HEK293T (cell line): ENCODE results near the gene FTCD.

ENCODE experiments used
- CTCF ChIA-PET: fragments of 350-600 bp; formaldehyde crosslinking; extraction: SDS; loops from one replicate; lab custom pipeline; 2021; ENCODE audit warnings: antibody characterized with exemption, inconsistent platforms; lab: Yijun Ruan, JAX
- POLR2A ChIA-PET: fragments of 350-600 bp; formaldehyde crosslinking; extraction: SDS; loops from one replicate; lab custom pipeline; 2020; ENCODE audit warnings: antibody characterized with exemption, inconsistent platforms; lab: Yijun Ruan, JAX
- DNase-seq: peaks from one replicate; pipeline ENCODE4 v3.0.0; 2012; ENCODE audit warnings: mixed read lengths; ENCODE audit errors: extremely low spot score
- ARNT ChIP-seq: fragments of 450-650 bp; IDR thresholded peaks from 2 replicates; pipeline ENCODE4 v1.6.1; 2017; ENCODE audit warnings: mild to moderate bottlenecking
- BHLHE40 ChIP-seq: fragments of 450-650 bp; IDR thresholded peaks from 2 replicates; pipeline ENCODE4 v1.6.1; 2016; ENCODE audit warnings: mild to moderate bottlenecking, moderate library complexity, borderline replicate concordance
- CTBP1 ChIP-seq: fragments of 450-650 bp; IDR thresholded peaks from 2 replicates; pipeline ENCODE4 v1.6.1; 2016; ENCODE audit warnings: borderline replicate concordance
- ELF4 ChIP-seq: fragments of 450-650 bp; IDR thresholded peaks from 2 replicates; pipeline ENCODE4 v1.6.1; 2017; ENCODE audit warnings: antibody characterized with exemption
- FOXA1 ChIP-seq: fragments of 450-650 bp; IDR thresholded peaks from 2 replicates; pipeline ENCODE4 v1.6.1; 2016; ENCODE audit warnings: mild to moderate bottlenecking
- FOXK2 ChIP-seq: fragments of 450-650 bp; IDR thresholded peaks from 2 replicates; pipeline ENCODE4 v1.6.1; 2016; ENCODE audit warnings: mild to moderate bottlenecking
- FOXM1 ChIP-seq: fragments of 450-650 bp; IDR thresholded peaks from 2 replicates; pipeline ENCODE4 v1.6.1; 2017; ENCODE audit warnings: mild to moderate bottlenecking, borderline replicate concordance
- HDGF ChIP-seq: fragments of 450-650 bp; IDR thresholded peaks from 2 replicates; pipeline ENCODE4 v1.6.1; 2017; ENCODE audit warnings: antibody characterized with exemption, borderline replicate concordance
- L3MBTL2 ChIP-seq: fragments of 450-650 bp; conservative IDR thresholded peaks from 2 replicates; pipeline ENCODE4 v1.6.1; 2016; ENCODE audit warnings: mild to moderate bottlenecking
- LEF1 ChIP-seq: fragments of 450-650 bp; IDR thresholded peaks from 2 replicates; pipeline ENCODE4 v1.6.1; 2017; ENCODE audit warnings: mild to moderate bottlenecking, borderline replicate concordance
- NFRKB ChIP-seq: fragments of 450-650 bp; IDR thresholded peaks from 2 replicates; pipeline ENCODE4 v1.6.1; 2016; ENCODE audit warnings: mild to moderate bottlenecking, moderate library complexity
- SP1 ChIP-seq: fragments of 450-650 bp; IDR thresholded peaks from 2 replicates; pipeline ENCODE4 v1.6.1; 2017
- SUZ12 ChIP-seq: fragments of 450-650 bp; IDR thresholded peaks from 2 replicates; pipeline ENCODE4 v1.6.1; 2016; ENCODE audit warnings: mild to moderate bottlenecking
- TARDBP ChIP-seq: fragments of 450-650 bp; IDR thresholded peaks from 2 replicates; pipeline ENCODE4 v1.6.1; 2016
- ZNF384 ChIP-seq: fragments of 450-650 bp; IDR thresholded peaks from 2 replicates; pipeline ENCODE4 v1.6.1; 2016
- TF ChIP-seq, protein P1 (sequence below): fragments of 450-650 bp; IDR thresholded peaks from 2 replicates; pipeline ENCODE4 v1.6.1; 2016

The FTCD gene

DNA sequence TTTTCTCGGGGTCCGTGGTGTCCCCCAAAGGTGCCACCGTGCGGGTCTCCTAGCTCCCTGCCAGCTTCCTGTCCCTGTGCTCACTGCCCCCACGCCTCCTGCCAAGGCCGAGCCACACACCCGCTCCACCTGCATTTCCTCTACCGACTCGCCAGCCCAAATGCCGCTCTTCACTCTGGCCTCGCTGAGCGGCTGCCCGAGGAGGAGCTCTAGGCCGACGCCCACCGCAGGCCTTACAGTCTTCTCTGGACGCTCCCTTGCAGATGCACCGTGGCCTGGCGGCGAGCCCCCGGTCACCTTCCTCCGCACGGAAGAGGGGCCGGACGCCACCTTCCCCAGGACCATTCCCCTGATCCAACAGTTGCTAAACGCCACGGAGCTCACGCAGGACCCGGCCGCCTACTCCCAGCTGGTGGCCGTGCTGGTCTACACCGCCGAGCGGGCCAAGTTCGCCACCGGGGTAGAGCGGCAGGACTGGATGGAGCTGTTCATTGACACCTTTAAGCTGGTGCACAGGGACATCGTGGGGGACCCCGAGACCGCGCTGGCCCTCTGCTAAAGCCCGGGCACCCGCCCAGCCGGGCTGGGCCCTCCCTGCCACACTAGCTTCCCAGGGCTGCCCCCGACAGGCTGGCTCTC lies 26.3 kb downstream of the FTCD start:
- DNase-seq: no peak
- ChIA-PET CTCF (interaction anchor here (1.6 kb wide), 1 partner anchor 15 kb away, joined by 5 read pairs; no protein-coding TSS in a partner anchor), POLR2A (interaction anchor here (1.5 kb wide), 1 partner anchor 14 kb away, joined by 5 read pairs; no protein-coding TSS in a partner anchor)
- no peak for TF ChIP-seq SP1
- no peak for TF ChIP-seq HDGF
- TF ChIP-seq TARDBP: no peak
- TF ChIP-seq L3MBTL2: no peak
- TF ChIP-seq SUZ12: no peak
- TF ChIP-seq, protein P1, sequence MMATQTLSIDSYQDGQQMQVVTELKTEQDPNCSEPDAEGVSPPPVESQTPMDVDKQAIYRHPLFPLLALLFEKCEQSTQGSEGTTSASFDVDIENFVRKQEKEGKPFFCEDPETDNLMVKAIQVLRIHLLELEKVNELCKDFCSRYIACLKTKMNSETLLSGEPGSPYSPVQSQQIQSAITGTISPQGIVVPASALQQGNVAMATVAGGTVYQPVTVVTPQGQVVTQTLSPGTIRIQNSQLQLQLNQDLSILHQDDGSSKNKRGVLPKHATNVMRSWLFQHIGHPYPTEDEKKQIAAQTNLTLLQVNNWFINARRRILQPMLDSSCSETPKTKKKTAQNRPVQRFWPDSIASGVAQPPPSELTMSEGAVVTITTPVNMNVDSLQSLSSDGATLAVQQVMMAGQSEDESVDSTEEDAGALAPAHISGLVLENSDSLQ: no peak
- no peak for TF ChIP-seq FOXA1
- no peak for TF ChIP-seq FOXM1
- no peak for TF ChIP-seq NFRKB
- no peak for TF ChIP-seq ARNT
- no peak for TF ChIP-seq FOXK2
- no peak for TF ChIP-seq CTBP1

DNA sequence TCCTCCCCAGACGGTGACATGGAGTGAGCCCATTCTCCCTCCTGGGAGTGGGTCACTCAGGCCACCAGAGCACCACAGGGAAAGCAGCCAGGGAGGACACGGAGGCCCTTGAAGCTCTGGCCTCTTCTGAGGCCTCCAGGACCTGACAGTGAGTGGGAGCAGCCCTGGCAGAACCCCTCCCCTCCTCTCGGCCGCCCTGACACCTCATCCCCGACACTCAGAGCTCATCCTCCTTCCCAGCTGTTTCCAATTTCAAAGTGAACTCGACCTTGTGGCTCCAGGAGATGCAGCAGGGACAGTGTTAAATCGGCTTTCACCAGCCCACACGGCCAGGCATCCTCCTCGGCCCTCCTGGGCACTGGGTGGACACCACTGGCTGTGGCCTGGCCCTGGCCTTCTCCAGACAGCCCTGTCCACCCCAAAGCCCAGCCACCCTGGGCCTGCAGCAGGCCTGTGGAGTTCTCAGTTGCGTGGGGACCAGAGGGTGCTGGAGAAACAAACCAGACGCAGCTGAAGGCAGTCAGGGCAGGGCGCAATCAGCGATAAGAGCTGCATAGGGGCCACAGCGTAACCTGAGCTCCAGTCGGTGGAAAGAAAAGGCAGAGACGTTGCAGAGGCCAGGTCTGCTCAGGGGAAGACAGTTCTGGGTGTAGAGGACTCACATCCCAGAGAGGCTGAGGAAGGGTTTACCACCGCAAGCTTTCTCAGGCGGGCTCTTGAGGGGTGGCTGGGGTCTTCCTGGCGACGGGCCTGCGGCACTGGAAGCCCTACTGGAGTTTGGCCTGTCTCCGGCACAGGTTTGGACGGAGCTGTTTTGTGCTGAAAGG lies 27.1 kb downstream of the FTCD start:
- ChIA-PET POLR2A (interaction anchor here (1.5 kb wide), 1 partner anchor 15 kb away, joined by 5 read pairs; no protein-coding TSS in a partner anchor), CTCF (no interaction called here)
- no peak for DNase-seq
- TF ChIP-seq SUZ12 (no peak), ARNT (no peak), SP1 (no peak), TARDBP (no peak), NFRKB (no peak), BHLHE40 (no peak), ZNF384 (no peak), ELF4 (no peak), L3MBTL2 (no peak), CTBP1 (no peak), FOXA1 (no peak), HDGF (no peak), FOXK2 (no peak), LEF1 (no peak), FOXM1 (no peak)
- TF ChIP-seq, protein P1: no peak

GRCh38 chr21:46127239-46128105 lies 27.9 kb downstream of the FTCD start:
- TF ChIP-seq L3MBTL2 (no peak), CTBP1 (no peak), BHLHE40 (no peak), NFRKB (no peak), SP1 (no peak), FOXA1 (no peak), ARNT (no peak), HDGF (no peak), FOXK2 (no peak), ELF4 (no peak), ZNF384 (no peak), FOXM1 (no peak), TARDBP (no peak), SUZ12 (no peak), LEF1 (no peak)
- TF ChIP-seq, protein P1: no peak
- POLR2A ChIA-PET: no interaction called here
- CTCF ChIA-PET: interaction anchor here (1.4 kb wide), 1 partner anchor 16 kb away, joined by 4 read pairs; no protein-coding TSS in a partner anchor
- no peak for DNase-seq

GRCh38 chr21:46126309-46127238 lies 28.8 kb downstream of the FTCD start:
- TF ChIP-seq ZNF384 (no peak), FOXK2 (no peak), L3MBTL2 (no peak), SUZ12 (no peak), LEF1 (no peak), ELF4 (no peak), FOXM1 (no peak), BHLHE40 (no peak), HDGF (no peak), CTBP1 (no peak), FOXA1 (no peak), SP1 (no peak), TARDBP (no peak), NFRKB (no peak), ARNT (no peak)
- TF ChIP-seq, protein P1: no peak
- POLR2A ChIA-PET: no interaction called here
- CTCF ChIA-PET: interaction anchor here (1.4 kb wide), 1 partner anchor 17 kb away, joined by 4 read pairs; no protein-coding TSS in a partner anchor
- DNase-seq: no peak
